Stimulated activated CD8-positive, alpha-beta memory T cell treated with anti-CD3 and anti-CD28 coated beads, Interleukin-4, amount 100 ng/mL, for 1 hour (primary cell): Measurements from ENCODE around the gene SIGLEC8.
"Not testable (repeated sequence)": the region's sequence is repeated elsewhere in the genome, so short reads cannot be mapped to it uniquely, and the experiment has no call there.

Experiments used
- DNase-seq, 2 donors: peaks; one replicate each; pipeline ENCODE4 v3.0.0-alpha.2; 2020; ENCODE audit warnings: low read depth in 2 of 2, low spot score in 1 of 2

Gene SIGLEC8

GRCh38 chr19:51458051-51458645, at the start of gene SIGLEC8:
Gene SIGLEC8, minus strand, starts transcription at chr19:51458454. Its CDS starts 67 bp downstream, at chr19:51458387.
- no peak for DNase-seq

GRCh38 chr19:51507640-51508058, 49.4 kb upstream of the SIGLEC8 start:
- DNase-seq = no peak

DNA sequence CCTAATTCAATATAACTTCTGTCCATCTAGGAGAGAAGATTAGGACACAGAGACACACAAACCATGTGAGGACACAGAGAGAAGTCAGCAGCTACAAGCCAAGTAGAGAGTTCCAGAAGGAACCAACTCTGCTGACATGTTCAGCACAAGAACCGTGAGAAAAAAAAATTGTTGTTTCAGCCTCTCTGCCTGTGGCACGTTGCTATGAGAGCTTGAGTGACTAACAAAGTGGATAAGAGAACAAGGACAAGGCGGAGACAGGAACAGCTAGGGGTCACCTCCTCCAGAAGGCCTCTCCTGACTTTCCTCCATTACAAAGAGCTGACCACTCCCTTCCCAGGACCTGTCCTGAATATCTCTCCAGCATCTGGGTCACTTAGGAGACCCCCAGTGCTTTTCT, 48.9 kb upstream of the SIGLEC8 start:
- no peak for DNase-seq

DNA sequence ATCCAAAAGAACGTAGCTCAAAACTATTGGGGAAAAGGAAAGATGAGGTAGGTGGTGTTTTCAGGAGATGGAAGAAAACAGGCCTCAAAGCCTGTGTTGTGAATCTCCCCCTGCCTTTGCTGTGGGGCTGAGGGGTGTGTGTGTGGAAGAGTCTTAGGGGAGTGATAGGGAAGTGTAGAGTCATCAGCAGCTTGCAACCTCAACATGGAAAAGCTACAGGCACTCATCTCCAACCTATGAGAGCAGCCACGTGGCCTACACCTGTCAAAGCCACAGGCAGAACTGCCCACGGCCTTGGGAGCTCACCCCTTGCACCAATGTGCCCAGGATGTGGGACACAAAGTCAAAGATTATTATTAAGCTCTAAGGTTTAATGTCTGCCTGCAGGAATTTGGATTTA, 47.6 kb upstream of the SIGLEC8 start:
- DNase-seq = no peak

DNA sequence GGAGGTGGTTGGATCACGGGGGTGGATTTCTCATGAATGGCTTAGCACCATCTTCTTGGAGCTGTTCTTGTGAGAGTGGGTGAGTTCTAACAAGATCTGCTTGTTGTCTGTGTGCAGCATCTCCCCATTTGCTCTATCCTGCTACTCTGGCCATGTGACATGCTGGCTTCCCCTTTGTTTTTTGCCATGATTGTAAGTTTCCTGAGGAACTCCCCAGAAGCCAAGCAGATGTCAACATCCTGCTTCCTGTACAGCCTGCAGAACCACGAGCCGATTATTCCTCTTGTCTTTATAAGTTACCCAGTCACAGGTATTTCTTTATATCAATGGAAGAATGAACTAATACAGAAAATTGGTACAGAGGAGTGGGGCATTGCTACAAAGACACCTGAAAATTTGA, 45.6 kb upstream of the SIGLEC8 start:
- no peak for DNase-seq

DNA sequence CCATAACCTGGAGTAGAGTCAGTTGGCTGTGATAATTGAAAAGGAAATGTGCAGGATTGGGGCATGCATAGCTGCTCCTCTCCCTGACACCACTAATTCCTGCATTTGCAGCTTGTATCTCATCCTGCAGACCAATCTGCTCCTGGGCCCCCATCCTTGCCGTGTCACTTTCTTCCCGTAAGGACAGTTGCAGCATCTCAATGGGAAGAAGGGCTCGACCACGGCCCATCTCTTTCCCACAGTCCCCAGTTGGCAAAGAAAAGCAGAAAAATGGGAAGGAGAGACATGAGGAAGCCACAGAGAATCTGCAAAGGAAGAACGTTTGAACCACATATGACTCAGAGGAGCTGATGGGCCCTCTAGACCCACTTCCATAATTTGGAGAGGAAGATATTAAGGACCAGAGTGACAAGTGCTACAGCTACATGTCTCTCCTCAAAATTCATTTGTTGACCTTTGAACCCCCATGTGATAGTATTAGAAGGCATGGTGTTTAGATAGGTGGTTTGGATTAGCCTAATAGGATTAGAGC, 45.1 kb upstream of the SIGLEC8 start:
- no peak for DNase-seq

DNA sequence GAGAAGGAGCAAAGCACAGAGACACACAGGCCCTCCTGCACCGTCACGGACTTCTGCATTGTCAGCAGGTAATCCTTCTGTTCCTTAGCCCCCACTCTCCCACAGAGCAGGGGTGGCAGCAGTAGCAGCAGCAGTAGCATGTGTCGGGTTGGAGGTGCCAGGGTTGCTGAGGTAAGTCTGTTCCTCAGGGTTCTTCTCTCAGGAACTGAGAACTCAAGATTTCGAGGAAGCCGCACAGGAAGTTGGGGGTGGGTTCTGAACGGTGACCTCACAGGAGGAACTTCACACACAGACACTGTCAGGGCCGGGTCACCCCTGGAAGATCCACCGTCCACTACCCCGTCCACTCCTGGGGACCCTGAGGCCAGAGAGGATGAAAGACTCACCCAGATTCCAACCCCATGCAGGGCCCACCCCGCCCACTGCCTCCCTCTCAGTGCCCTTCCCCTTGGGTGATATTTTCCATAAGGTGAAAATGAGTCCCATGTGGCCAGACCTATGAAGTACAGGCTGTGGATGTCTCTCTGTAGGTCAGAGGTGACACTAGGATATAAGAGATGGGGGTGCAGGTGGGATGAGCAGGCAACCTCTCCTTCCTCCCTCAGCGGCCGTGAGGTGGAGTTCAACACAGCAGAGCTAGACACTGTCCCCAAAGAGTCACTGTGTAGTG, 43.5 kb upstream of the SIGLEC8 start, which contains the start of gene SIGLEC12:
TSS of gene SIGLEC12 (minus strand) at position 207 of the 670 bp plus-strand sequence. CDS start at position 140, 67 bp downstream.
- DNase-seq = no peak

DNA sequence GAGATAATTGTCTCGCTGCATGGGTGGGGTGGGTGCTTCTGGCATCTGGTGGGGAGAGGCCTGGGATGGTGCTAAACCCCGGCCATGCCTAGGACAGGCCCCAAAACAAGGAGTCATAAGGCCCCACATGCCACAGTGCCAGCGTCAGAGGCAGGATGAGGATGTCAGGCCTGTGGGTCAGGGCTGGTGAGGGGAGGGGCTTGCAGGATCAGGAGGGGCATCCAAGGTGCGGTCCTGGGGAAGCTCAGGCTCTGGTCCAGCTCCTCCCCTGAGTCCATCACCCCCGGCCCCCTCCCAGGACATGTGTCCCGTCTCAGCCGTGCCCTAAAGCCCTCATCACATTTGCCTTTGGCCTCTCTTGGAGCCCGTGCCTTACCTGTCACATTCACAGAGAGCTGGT, 42.7 kb upstream of the SIGLEC8 start:
- DNase-seq = not testable (repeated sequence)

DNA sequence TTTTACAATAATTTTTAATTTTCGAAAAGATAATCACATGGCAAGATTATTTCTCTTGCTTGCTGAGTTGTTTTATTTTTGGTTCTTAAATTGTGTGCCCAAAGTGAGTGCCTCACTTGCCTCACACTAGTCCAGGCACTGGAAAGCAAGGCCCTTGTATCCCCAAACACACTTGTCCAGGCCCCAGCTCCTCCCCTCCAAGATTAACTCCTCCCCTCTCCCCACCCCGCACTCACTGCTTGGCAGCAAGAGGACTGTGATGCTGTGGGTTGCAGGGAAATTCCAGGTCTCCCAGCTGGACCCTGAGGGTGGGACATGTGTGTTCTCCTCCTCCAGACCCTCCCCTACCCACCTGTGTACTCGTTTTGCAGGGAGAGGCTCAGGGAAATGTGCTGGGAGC, 39.4 kb upstream of the SIGLEC8 start:
- no peak for DNase-seq

- no peak for DNase-seq
Observed at GRCh38 chr19:51493776-51494175, 35.5 kb upstream of the SIGLEC8 start.

DNA sequence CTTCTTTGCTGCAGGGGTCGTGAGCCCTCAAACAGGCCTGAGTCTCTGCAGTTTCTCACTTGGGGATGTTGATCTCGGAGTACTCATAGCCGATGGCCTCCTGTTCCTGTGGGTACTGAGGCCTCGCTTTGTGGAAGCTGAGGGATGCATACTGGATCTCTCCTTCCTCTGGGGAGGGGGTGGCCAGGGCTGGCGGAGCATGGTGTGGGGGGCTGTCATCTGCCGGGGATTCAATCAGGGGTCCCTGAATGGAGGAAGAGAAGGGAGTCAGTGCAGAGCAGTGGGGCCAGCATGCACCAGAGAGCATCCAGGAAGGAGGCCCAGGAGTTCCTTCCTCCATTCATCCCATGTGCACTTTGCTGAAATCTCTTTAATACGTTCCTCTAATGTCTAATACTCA, 33.3 kb upstream of the SIGLEC8 start:
- no peak for DNase-seq

DNA sequence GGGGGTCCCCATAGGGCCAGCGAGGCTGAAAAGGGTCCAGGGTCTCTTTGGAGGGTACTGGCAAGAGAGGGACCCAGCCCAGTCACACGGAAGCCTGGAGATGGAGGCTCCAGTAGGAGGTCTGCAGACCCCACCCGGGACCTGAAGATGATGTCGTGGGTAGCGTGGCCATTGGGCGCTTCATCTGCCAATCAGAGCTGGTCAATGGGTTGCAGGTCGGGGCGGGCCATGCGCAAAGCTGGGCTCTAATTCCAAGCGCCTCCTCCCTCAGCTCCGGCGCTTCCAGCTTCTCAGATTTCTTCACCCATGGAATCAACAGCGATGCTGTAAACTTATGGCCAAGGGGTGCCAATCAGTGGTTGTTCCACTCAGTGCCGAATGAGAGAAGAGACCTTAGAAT, 32.4 kb upstream of the SIGLEC8 start:
- DNase-seq = no peak

- DNase-seq = no peak
Observed at GRCh38 chr19:51489113-51489512, 30.9 kb upstream of the SIGLEC8 start.

DNA sequence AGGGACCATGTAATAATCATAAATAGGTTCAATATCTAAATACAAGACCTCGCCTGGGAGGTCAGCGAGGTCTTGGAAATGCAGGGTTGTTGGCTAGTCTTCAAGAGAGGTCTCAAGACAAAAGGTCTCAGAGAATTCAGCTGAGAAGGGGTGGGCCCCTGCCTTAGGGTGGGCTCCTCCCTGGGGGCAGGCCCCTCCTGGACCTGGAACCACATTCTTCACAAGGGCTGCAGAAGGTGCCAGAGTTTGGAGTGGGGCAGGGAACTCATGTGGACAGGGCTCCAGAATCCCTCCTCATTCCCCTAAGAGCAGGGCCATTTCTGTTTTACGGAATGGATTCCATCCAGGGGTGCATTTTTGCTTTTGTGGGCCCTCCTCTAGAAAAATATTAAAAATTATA, 30.2 kb upstream of the SIGLEC8 start:
- no peak for DNase-seq

DNA sequence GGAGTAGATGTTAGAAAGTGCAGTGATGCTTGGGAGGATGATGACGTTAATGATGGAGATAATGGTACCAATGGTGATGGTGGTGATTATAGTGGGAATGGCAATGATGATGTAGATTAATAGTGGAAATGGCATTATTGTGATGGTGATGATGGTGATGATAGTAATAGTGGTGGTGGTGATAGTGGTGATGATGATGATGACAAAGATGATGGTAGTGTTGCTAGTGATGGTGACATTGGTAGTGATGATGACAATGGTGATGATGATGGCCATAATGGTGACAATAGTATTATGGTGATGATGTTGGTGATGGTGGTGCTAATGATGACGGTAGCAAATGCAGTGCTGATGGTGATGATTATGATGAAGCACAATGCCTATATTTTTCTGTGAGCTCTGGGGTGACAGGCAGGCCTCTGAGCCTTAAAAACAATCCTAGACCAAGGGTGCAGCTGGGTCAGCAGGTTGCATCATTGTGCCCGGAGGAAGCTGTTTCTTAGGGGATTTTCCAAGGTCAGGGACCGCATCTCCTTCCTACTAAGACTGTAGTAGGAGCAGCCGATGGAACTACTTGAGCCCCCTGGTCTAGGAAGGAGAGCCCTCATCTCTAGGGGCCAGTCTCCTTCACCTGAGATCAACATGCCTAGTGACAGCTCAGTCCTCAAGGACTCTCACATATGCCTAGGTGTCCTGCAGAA, 27.9 kb upstream of the SIGLEC8 start:
- DNase-seq = no peak

DNA sequence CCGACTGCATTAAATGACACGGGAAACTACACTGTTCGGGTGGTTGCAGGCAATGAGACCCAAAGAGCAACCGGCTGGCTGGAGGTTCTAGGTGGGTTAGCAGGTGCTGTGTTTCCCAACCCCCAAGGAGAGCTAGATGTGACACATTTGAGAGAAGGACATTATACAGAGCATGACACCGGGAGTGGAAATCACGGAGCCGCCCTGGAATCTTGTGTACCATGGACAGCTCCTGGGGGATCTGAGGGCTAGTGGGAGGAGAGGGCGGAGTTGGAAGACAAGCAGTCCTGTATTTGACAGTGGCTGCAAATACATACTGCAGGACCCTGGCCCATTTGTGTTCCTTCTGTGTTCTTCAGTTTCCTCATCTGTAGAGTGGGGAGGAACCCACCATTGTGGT, 22.3 kb upstream of the SIGLEC8 start:
- DNase-seq = no peak

DNA sequence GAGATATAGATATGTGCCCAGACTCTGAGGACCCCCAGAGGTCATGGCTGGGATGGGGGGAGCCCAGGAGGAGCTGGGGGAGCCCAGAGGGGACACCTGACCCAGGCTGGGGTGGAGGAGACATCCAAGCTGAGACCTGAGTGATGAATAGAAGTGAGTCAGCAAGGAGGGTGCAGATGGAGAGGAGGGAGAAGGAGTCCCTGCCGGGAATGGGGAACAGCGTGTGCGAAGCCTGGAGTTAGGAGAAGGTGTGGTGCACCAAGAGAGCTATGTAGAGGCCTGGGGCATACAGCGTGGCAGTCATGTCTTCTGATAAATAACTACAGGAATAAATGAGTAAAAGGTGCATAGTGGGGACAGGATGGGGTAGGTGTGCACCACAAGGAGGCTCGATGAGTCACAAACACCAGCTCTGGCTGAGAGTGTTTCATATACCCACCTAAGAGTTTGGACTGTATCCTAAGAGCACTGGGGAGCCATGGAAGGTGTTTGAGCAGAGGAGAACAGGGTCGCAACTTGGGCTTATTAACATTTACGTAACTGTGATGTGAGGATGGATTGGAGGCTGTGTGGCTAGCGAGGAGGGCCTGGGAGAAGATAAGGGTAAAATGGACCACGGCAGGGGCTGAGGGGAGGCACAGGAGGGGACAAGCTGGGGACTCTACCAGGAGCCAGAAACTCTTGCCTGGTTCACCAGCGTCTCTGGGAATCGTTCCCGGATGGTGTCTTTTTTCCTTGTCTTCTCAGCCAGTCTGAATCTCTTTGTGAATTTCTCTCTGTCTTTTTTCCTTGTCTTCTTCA, 21.5 kb upstream of the SIGLEC8 start:
- no peak for DNase-seq

- no peak for DNase-seq
Observed at GRCh38 chr19:51478381-51479234, 20.4 kb upstream of the SIGLEC8 start, which contains the start of gene CEACAM18. Gene CEACAM18, plus strand, starts transcription at chr19:51478539.

DNA sequence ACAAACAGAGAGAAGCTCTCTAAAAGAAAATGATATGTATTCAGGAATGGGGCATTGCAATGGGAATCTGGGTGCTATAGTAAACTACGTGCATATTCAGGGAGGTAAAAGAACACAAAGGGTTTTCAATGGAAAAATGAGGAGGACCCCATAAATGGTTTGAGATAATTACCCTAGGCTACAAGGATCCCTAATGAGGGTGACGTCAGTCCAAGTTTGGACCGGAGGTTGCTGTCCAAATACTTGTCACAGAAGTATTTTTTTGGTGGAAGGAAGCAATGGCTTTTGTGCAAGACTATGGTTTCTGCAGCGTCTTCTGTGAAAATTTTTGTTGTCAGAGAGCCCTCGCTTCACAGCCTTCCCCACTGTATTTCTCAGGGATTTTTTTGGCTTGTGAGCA, 19.1 kb upstream of the SIGLEC8 start:
- no peak for DNase-seq

- no peak for DNase-seq
Observed at GRCh38 chr19:51476164-51476563, 17.9 kb upstream of the SIGLEC8 start.
